BLaER1 (cell line): Measurements from ENCODE around the gene GPR4.

ENCODE experiments used
- H3K27ac ChIP-seq: shearing (Covaris generic); formaldehyde crosslinking; 2 replicates; pipeline ENCODE4 v1.8.1; 2022
- H3K27me3 ChIP-seq: shearing (Covaris generic); formaldehyde crosslinking; 2 replicates; pipeline ENCODE4 v1.8.1; 2022
- H3K36me3 ChIP-seq: shearing (Covaris generic); formaldehyde crosslinking; 2 replicates; pipeline ENCODE4 v1.8.1; 2022
- H3K4me1 ChIP-seq: shearing (Covaris generic); formaldehyde crosslinking; 2 replicates; pipeline ENCODE4 v1.8.1; 2022
- H3K4me2 ChIP-seq: shearing (Covaris generic); formaldehyde crosslinking; 2 replicates; pipeline ENCODE4 v1.8.1; 2022
- H3K4me3 ChIP-seq: shearing (Covaris generic); formaldehyde crosslinking; 2 replicates; pipeline ENCODE4 v1.8.1; 2022
- H3K9ac ChIP-seq: shearing (Covaris generic); formaldehyde crosslinking; 2 replicates; pipeline ENCODE4 v1.8.1; 2022
- H3K9me3 ChIP-seq: shearing (Covaris generic); formaldehyde crosslinking; 2 replicates; pipeline ENCODE4 v1.8.1; 2022
- H4K20me1 ChIP-seq: shearing (Covaris generic); formaldehyde crosslinking; 2 replicates; pipeline ENCODE4 v1.8.1; 2022
- Cebpa-rat ChIP-seq: shearing (Covaris generic); IDR thresholded peaks from 2 replicates; pipeline ENCODE4 v1.8.1; 2022

Gene GPR4

DNA sequence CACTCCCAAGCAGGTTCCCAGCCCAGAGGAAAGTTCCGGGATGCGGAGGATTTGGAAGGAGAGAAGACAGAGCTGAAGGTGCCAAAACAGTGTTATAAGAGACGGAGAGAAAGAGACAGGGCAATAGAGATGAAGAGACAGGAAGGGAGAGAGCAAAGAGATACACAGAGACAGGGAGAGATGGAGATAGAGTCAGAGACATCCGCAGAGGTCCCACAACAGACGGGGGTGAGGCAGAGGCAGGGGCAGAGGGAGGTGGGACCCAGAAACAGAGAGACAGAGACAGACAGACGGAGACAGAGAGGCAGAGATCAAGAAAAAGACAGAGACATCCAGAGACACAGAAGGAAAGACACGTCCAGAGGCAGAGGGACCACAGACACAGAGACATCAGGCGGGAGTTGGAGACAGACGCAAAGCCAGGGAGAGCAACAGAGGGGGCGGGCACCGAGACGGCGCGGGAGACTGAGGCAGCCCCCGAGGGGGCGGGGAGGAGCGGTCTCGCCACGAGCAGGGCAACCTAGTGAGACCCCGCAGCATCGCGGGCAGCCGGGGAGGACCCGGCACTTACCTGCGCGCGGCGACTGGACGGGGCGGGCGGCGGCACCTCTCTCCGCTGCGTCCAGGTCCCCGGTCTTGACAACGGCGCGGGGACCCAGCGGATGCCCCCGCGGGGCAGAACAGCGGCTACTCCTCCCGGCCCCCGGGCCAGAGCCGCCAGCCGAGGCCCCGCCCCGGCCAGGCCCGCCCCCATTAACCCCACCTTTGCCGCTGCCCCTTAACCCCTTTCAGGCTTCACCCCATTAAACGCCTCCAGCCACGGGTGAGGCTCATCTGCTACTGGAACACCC lies at the start of gene GPR4:
TSS of gene GPR4 (minus strand) at position 689 of the 851 bp plus-strand sequence. CDS start 10,346 bp downstream, outside the sequence.
- H3K4me1 ChIP-seq: peaks cover 36% of the 10 kb centered on the region
- peaks cover 81% of the 10 kb centered on the region for H3K27me3 ChIP-seq
- H4K20me1 ChIP-seq: no peaks in the 10 kb centered on the region
- H3K9ac ChIP-seq: no peak within 1 kb of the TSS
- H3K9me3 ChIP-seq: no peaks in the 10 kb centered on the region
- no peaks in the 10 kb centered on the region for H3K36me3 ChIP-seq
- H3K4me3 ChIP-seq: no peak within 1 kb of the TSS
- H3K4me2 ChIP-seq: no peak within 1 kb of the TSS
- no peak for TF ChIP-seq Cebpa-rat
- no peak within 1 kb of the TSS for H3K27ac ChIP-seq

DNA sequence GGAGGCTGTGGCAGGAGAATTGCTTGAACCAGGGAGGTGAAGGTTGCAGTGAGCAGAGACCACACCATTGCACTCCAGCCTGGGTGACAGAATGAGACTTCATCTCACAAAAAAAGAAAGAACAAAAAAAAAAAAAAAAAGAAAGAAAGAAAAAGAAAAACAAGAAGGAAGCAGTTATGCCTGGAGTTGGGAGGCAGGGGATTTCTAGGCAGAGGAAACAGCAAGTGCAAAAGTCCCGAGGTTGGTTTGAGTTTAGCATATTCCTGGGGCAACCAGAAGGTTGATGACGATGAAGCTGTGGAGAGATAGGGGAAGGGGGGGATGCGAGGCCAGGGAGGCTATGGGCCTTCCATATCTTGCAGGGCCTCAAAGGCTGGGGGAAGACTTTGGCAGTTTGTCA lies 48.7 kb upstream of the GPR4 start:
- Histone ChIP-seq H3K9me3 (no peaks in the 10 kb centered on the region), H3K27me3 (peaks cover 9% of the 10 kb centered on the region), H3K36me3 (no peaks in the 10 kb centered on the region), H3K4me2 (no peak overlapping the region), H3K4me3 (no peak overlapping the region), H3K27ac (no peak overlapping the region), H3K4me1 (peaks cover 12% of the 10 kb centered on the region; the same call in 1 of the 2 replicates), H3K9ac (no peak overlapping the region), H4K20me1 (no peaks in the 10 kb centered on the region)
- no peak for TF ChIP-seq Cebpa-rat

DNA sequence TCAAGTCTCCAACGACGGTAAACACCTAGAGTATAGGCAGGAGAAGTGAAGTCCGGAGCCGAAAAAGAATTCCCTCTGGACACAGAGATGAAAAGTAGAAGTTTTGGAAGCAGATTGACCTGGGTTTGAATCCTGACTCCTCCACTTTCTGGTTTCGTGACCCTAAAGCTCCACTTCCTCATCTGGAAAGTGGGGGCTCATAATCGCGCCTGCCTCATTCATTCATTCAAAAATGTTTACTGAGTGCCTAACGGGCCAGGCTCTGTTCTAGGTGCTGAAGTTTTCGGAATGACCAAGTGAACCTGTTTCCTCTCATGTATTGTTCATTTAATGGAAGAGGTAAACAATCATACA lies 44.3 kb upstream of the GPR4 start:
- no peak for TF ChIP-seq Cebpa-rat
- H3K27ac ChIP-seq: no peak overlapping the region
- H3K9ac ChIP-seq: no peak overlapping the region; the same call in 1 of the 2 replicates
- H4K20me1 ChIP-seq: no peaks in the 10 kb centered on the region
- no peaks in the 10 kb centered on the region for H3K9me3 ChIP-seq
- peak overlapping the region; percentile 63 for H3K4me2 ChIP-seq
- peak overlapping the region; percentile 61 for H3K4me3 ChIP-seq
- no peaks in the 10 kb centered on the region for H3K36me3 ChIP-seq
- peaks cover 34% of the 10 kb centered on the region for H3K4me1 ChIP-seq
- peaks cover 33% of the 10 kb centered on the region for H3K27me3 ChIP-seq

DNA sequence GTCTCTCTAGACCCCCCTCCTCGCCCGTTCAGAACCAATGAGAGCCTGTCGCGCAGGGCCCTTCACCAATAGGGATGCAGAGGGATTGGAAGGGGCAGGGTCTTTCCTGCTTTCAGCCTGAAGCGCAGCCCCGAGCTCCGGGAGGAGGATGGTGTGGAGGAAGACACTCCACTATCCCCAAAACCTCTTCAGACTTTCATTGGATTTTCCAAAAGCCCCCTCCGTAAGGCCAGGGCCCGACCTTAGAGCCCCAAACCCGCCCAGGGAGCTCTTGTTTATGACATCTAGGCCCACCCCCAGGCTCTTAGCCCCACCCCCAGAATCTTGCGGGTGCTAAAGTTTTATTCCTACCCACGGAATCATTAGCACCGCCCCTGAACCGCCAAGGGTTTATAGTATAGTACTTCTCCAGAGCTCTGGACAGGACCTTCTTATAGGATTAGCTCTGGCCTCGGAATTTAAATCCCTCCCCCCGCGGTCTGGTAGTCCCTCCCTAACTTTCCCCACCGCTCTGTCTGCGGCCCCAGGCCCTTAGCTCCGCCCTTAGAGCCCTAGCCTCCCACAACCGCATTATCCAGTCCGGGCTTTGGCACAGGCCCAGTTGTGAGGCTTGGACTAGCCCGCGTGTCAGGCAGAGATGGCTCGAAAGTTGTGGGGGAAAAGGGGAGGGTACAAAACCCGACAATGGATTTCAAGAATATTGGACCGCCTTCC lies 43.8 kb upstream of the GPR4 start:
- Histone ChIP-seq H4K20me1 (no peaks in the 10 kb centered on the region), H3K9ac (no peak overlapping the region; the same call in 1 of the 2 replicates), H3K4me3 (peak overlapping the region; percentile 61), H3K36me3 (no peaks in the 10 kb centered on the region), H3K4me1 (peaks cover 39% of the 10 kb centered on the region), H3K4me2 (peak overlapping the region; percentile 63), H3K27me3 (peaks cover 33% of the 10 kb centered on the region), H3K9me3 (no peaks in the 10 kb centered on the region), H3K27ac (no peak overlapping the region)
- TF ChIP-seq Cebpa-rat: no peak

DNA sequence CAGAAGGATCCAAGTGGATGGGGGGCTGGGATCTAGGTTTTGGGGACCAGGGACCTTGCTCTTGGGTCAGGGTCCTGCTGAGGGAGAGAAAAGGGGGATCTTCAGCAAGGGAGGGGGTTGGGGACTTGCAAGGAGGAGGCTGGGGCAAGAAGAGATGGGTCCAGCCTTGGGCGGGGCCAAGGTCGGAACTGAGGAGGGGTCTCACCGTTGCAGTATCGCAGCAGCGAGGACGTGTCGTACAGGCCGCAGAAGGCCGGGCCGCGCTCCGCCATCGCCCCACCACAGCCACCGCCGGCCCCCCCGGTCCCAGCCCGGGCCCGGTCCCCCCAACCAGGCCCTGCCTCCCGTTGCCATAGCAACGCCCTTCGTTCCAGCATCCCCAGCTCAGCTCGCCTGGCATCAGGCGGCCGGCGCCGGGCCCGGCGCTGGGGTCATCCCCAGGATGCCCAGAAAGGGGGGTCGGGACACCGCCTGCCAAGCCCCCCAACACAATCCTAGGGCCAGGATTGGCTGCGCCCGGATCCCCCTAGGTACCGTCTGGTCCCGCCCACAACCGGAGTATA lies 43.1 kb upstream of the GPR4 start:
- H3K4me2 ChIP-seq: peak overlapping the region; percentile 63
- H3K9me3 ChIP-seq: no peaks in the 10 kb centered on the region
- no peak overlapping the region for H3K27ac ChIP-seq
- no peaks in the 10 kb centered on the region for H4K20me1 ChIP-seq
- H3K36me3 ChIP-seq: no peaks in the 10 kb centered on the region
- H3K4me3 ChIP-seq: peak overlapping the region; percentile 61
- H3K9ac ChIP-seq: no peak overlapping the region
- no peak for TF ChIP-seq Cebpa-rat
- H3K27me3 ChIP-seq: peaks cover 33% of the 10 kb centered on the region
- peaks cover 43% of the 10 kb centered on the region for H3K4me1 ChIP-seq

DNA sequence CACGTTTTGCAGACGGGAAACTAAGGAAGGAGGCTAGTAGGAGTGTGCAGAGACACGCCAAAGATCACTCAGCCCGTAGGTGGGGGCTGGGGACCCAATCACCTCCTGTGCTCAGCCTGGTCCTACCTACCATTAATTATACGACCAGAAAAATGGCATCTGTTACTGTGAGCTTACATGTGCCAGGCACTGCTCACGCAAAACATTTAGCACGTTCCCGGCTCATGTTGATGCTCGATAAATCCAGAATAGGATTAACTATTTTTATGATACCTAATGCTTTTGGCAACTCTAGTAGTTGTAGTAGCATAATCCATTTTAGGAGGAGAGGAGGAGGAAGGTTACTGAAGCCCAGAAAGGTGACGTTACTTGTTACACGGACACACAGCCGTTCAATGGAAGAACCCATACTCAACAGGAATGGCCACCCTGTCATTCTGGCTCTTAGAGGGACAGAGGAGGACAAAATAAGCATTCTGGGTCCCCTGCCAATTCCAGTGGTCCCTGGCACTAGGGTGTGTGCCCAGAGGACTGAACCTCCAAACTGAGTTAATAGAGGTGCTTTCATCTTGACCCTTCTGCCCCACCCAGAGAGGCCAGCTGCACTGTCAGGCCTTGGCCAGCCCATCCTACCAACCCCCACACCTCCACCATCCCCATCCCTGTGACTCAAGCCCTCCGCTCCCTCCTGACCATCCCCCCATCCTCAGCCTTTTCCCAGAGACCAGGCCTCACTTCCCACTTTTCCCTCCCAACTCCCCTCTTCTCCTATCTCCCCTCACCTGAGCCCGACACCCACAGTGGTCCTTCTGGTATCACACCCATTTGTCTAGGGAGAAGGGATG lies 42.1 kb upstream of the GPR4 start:
- Histone ChIP-seq H3K4me1 (peaks cover 52% of the 10 kb centered on the region), H3K27ac (no peak overlapping the region), H3K36me3 (no peaks in the 10 kb centered on the region), H3K27me3 (peaks cover 33% of the 10 kb centered on the region), H3K4me3 (peak overlapping the region; percentile 59; the same call in 1 of the 2 replicates), H3K9me3 (no peaks in the 10 kb centered on the region), H4K20me1 (no peaks in the 10 kb centered on the region), H3K9ac (no peak overlapping the region), H3K4me2 (peak overlapping the region; percentile 94)
- TF ChIP-seq Cebpa-rat: no peak

DNA sequence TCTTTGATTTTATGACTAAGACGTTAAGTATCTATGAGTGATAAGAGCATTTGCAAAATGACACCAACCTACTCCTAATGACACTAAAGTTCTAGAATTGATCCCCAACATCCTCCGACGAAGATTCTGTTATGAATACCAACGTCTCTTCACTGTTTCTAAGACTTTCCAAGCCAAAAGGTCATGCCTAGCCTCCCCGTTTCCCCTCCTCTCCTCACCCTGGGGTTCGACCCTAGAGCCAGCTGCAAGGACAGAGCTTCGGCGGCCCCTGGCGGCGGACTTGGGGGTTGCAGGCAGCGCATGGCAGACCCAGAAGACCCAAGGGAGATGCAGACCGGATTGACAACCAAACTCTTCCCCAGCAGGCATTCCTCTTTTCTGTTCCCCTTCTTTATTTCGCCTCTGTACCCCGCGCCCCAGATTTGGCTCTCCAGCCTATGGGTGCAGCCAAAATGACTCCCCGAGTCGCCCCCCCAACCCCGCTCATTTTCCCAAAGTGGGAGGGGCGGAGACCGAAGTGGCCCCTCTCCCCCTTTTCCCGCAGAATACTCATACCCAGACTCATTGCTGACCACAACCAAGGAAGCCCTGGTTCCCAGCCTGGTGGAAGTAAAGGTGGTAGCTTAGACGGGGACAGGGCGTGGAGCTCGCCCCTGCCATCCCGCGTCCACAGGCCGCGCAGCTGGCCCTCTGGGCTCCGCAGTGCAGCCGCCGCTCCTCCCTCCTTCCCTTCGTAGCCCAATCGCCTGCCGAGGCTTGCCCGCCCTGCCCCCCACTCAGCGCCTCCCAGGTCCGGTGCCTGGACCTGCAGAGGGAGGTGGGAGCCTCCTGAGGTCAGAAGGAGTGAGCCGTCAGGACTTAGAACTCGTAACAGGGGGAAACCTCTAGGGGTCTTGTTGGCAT lies 41.3 kb upstream of the GPR4 start:
- no peaks in the 10 kb centered on the region for H3K9me3 ChIP-seq
- peak overlapping the region; percentile 59 for H3K4me3 ChIP-seq
- no peak for TF ChIP-seq Cebpa-rat
- H3K4me1 ChIP-seq: peaks cover 59% of the 10 kb centered on the region
- H4K20me1 ChIP-seq: no peaks in the 10 kb centered on the region
- peaks cover 33% of the 10 kb centered on the region for H3K27me3 ChIP-seq
- peak overlapping the region; percentile 94 for H3K4me2 ChIP-seq
- no peaks in the 10 kb centered on the region for H3K36me3 ChIP-seq
- no peak overlapping the region for H3K9ac ChIP-seq
- H3K27ac ChIP-seq: no peak overlapping the region

DNA sequence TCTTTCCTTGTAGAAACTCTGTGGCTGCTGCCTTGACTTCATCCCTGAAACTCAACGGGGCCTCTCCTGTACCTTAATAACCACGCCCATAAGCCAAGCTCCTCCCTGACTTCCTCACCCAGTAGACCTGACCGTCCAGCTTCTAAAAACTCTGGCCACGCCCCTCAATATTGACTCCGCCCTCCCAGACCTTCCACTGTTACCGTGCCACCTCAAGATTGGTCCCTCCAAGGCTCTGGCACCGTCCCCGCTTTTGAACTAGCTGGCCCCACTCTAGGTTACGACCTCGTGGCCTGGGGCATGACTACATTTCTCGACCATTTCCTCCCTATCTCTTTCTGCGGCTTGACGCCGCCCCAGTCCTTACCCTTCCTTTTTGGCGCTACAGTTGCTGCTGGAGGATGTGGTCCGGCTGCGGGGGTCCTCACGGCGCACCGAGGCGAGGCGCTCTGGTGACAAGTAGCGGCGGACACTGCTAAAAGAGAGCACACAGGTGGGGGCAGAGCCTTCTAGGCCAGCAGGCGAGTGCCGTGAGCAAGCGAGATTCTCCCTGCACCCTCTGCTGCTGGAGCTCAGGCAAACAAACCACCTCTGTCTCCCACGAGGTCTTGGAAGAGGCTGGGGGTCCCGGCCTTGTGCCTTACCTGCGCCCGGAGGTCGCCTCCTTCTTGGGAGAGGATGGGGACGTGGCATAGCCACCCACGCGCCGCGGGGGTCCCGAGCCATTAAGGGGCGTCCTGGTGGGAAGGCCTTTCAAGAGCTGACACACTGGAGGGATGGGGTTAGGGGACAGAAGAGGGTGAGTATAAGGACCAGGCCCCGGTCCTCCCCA lies 39.5 kb upstream of the GPR4 start:
- Histone ChIP-seq H3K27ac (peak overlapping the region; percentile 62), H3K27me3 (peaks cover 31% of the 10 kb centered on the region), H3K4me3 (peak overlapping the region; percentile 69), H3K4me2 (peak overlapping the region; percentile 94), H4K20me1 (no peaks in the 10 kb centered on the region), H3K9me3 (no peaks in the 10 kb centered on the region), H3K36me3 (0 out of 2 replicates have a peak, but pooled peaks cover 2% of the 10 kb centered on the region), H3K9ac (peak overlapping the region; percentile 74), H3K4me1 (peaks cover 62% of the 10 kb centered on the region)
- no peak for TF ChIP-seq Cebpa-rat
